Parathyroid adenoma (tissue), 2 donors: ENCODE results near the gene CIDEA.

Experiments
- H2AFZ ChIP-seq: fragments of 300-600 bp; sonication (generic); one replicate; pipeline ENCODE4 v1.7.0; 2017; ENCODE audit warnings: antibody characterized with exemption, mild to moderate bottlenecking
- H3K27ac ChIP-seq: fragments of 300-600 bp; sonication (generic); one replicate; pipeline ENCODE4 v1.7.0; 2017
- H3K27me3 ChIP-seq: fragments of 300-600 bp; sonication (generic); one replicate; pipeline ENCODE4 v1.7.0; 2017; ENCODE audit warnings: low read length; ENCODE audit not compliant: control insufficient read depth, insufficient read depth
- H3K36me3 ChIP-seq: fragments of 300-600 bp; sonication (generic); one replicate; pipeline ENCODE4 v1.7.0; 2017; ENCODE audit warnings: low read length; ENCODE audit not compliant: control insufficient read depth, insufficient read depth
- H3K4me1 ChIP-seq: fragments of 300-600 bp; sonication (generic); one replicate; pipeline ENCODE4 v1.7.0; 2017; ENCODE audit warnings: control low read depth
- H3K4me2 ChIP-seq: fragments of 300-600 bp; sonication (generic); one replicate; pipeline ENCODE4 v1.7.0; 2017; ENCODE audit warnings: low read length
- H3K4me3 ChIP-seq: fragments of 300-600 bp; sonication (generic); one replicate; pipeline ENCODE4 v1.7.0; 2017; ENCODE audit warnings: low read depth, low read length
- H3K79me2 ChIP-seq: fragments of 300-600 bp; sonication (generic); one replicate; pipeline ENCODE4 v1.7.0; 2017; ENCODE audit warnings: control low read depth
- H3K9ac ChIP-seq: fragments of 300-600 bp; sonication (generic); one replicate; pipeline ENCODE4 v1.7.0; 2017; ENCODE audit warnings: mild to moderate bottlenecking
- H3K9me3 ChIP-seq: fragments of 300-600 bp; sonication (generic); one replicate; pipeline ENCODE4 v1.7.0; 2017; ENCODE audit warnings: low read length; ENCODE audit not compliant: control insufficient read depth
- CTCF ChIP-seq: fragments of 300-600 bp; sonication (generic); IDR thresholded peaks from one replicate; pipeline ENCODE4 v1.7.0; 2017; ENCODE audit warnings: antibody characterized with exemption, mild to moderate bottlenecking
- donor health status: primary hyperparathyroidism.

CIDEA gene

GRCh38 chr18:12234451-12235190 is 19.5 kb upstream of the CIDEA start:
- Histone ChIP-seq H3K9ac (no peak overlapping the region), H3K9me3 (no peaks in the 10 kb centered on the region), H3K27ac (no peak overlapping the region), H3K27me3 (no peaks in the 10 kb centered on the region), H3K4me2 (no peak overlapping the region), H3K4me3 (no peak overlapping the region), H3K36me3 (no peaks in the 10 kb centered on the region), H2AFZ (no peak overlapping the region), H3K79me2 (no peaks in the 10 kb centered on the region), H3K4me1 (no peaks in the 10 kb centered on the region)
- TF ChIP-seq CTCF = no peak

- H3K9ac ChIP-seq = no peak overlapping the region
- H3K4me1 ChIP-seq = no peaks in the 10 kb centered on the region
- H3K27me3 ChIP-seq = no peaks in the 10 kb centered on the region
- H3K9me3 ChIP-seq = no peaks in the 10 kb centered on the region
- H3K4me2 ChIP-seq = no peak overlapping the region
- no peak overlapping the region for H3K27ac ChIP-seq
- TF ChIP-seq CTCF = no peak
- no peaks in the 10 kb centered on the region for H3K36me3 ChIP-seq
- no peaks in the 10 kb centered on the region for H3K79me2 ChIP-seq
- no peak overlapping the region for H3K4me3 ChIP-seq
- H2AFZ ChIP-seq = no peak overlapping the region
Observed at GRCh38 chr18:12236141-12236540, 18.0 kb upstream of the CIDEA start.

GRCh38 chr18:12236934-12237832 is 17.0 kb upstream of the CIDEA start:
- Histone ChIP-seq H3K27me3 (no peaks in the 10 kb centered on the region), H3K4me1 (no peaks in the 10 kb centered on the region), H3K36me3 (no peaks in the 10 kb centered on the region), H2AFZ (no peak overlapping the region), H3K9me3 (no peaks in the 10 kb centered on the region), H3K79me2 (no peaks in the 10 kb centered on the region), H3K4me2 (no peak overlapping the region), H3K4me3 (no peak overlapping the region), H3K27ac (no peak overlapping the region), H3K9ac (no peak overlapping the region)
- TF ChIP-seq CTCF = peak; percentile 72

GRCh38 chr18:12238826-12239225 is 15.3 kb upstream of the CIDEA start:
- Histone ChIP-seq H3K9ac (no peak overlapping the region), H3K4me2 (no peak overlapping the region), H3K36me3 (no peaks in the 10 kb centered on the region), H3K4me3 (no peak overlapping the region), H3K27ac (no peak overlapping the region), H3K9me3 (no peaks in the 10 kb centered on the region), H3K27me3 (no peaks in the 10 kb centered on the region), H2AFZ (no peak overlapping the region), H3K4me1 (no peaks in the 10 kb centered on the region), H3K79me2 (no peaks in the 10 kb centered on the region)
- TF ChIP-seq CTCF = no peak
